H9 (cell line): ENCODE results near the gene LRP1B. TPM values are rescaled to one million over a fixed set of nuclear protein-coding genes. Genes with fewer than 3 reads are reported as not detected.

Experiments
- DNase-seq: peaks from one replicate; pipeline ENCODE4 v3.0.0-alpha.2; 2017
- H2AFZ ChIP-seq: one replicate; pipeline ENCODE4 v1.6.1; 2013; ENCODE audit warnings: mild to moderate bottlenecking, low read length, control low read depth, moderate library complexity
- H2AK5ac ChIP-seq: 2 replicates; pipeline ENCODE4 v1.6.1; 2013; ENCODE audit warnings: low read length, control low read depth, mixed read lengths; ENCODE audit not compliant: insufficient read length
- H2BK120ac ChIP-seq: one replicate; pipeline ENCODE4 v1.6.1; 2013; ENCODE audit warnings: low read depth, mild to moderate bottlenecking, low read length, control low read depth, inconsistent platforms; ENCODE audit not compliant: poor library complexity, severe bottlenecking
- H2BK12ac ChIP-seq: 2 replicates; pipeline ENCODE4 v1.6.1; 2013; ENCODE audit warnings: low read length, control low read depth, mixed read lengths, low read depth; ENCODE audit not compliant: insufficient read length
- H2BK15ac ChIP-seq: 2 replicates; pipeline ENCODE4 v1.6.1; 2013; ENCODE audit warnings: low read depth, low read length, control low read depth
- H2BK20ac ChIP-seq: one replicate; pipeline ENCODE4 v1.6.1; 2013; ENCODE audit warnings: low read depth, mild to moderate bottlenecking, low read length, control low read depth, inconsistent platforms; ENCODE audit not compliant: poor library complexity, severe bottlenecking
- H2BK5ac ChIP-seq: 2 replicates; pipeline ENCODE4 v1.6.1; 2013; ENCODE audit warnings: low read length, control low read depth, mixed read lengths; ENCODE audit not compliant: insufficient read length
- H3K14ac ChIP-seq: 2 replicates; pipeline ENCODE4 v1.6.1; 2013; ENCODE audit warnings: low read length, control low read depth; ENCODE audit not compliant: insufficient read depth
- H3K18ac ChIP-seq: 2 replicates; pipeline ENCODE4 v1.6.1; 2013; ENCODE audit warnings: low read depth, mild to moderate bottlenecking, mixed read lengths, low read length, control low read depth; ENCODE audit not compliant: insufficient read length
- H3K23ac ChIP-seq: 2 replicates; pipeline ENCODE4 v1.6.1; 2013; ENCODE audit warnings: low read length, control low read depth, mixed read lengths, low read depth; ENCODE audit not compliant: insufficient read length
- H3K23me2 ChIP-seq: 2 replicates; pipeline ENCODE4 v1.6.1; 2013; ENCODE audit warnings: low read depth, mild to moderate bottlenecking, mixed read lengths, low read length, control low read depth; ENCODE audit not compliant: insufficient read length, poor library complexity, severe bottlenecking
- H3K27ac ChIP-seq: 2 replicates; pipeline ENCODE4 v1.5.1; 2013; ENCODE audit warnings: low read length, control low read depth, mixed read lengths, low read depth; ENCODE audit not compliant: insufficient read length
- H3K27me3 ChIP-seq: 2 replicates; pipeline ENCODE4 v1.6.1; 2013; ENCODE audit warnings: low read length, control low read depth, inconsistent platforms; ENCODE audit not compliant: insufficient read depth
- H3K4ac ChIP-seq: 2 replicates; pipeline ENCODE4 v1.6.1; 2013; ENCODE audit warnings: low read depth, mild to moderate bottlenecking, control low read depth, inconsistent platforms, low read length, moderate library complexity
- H3K4me1 ChIP-seq: 2 replicates; pipeline ENCODE4 v1.6.1; 2013; ENCODE audit warnings: low read length, control low read depth, inconsistent platforms; ENCODE audit not compliant: insufficient read depth
- H3K4me2 ChIP-seq: 2 replicates; pipeline ENCODE4 v1.6.1; 2013; ENCODE audit warnings: low read length, control low read depth, mixed read lengths; ENCODE audit not compliant: insufficient read length, insufficient read depth
- H3K56ac ChIP-seq: 2 replicates; pipeline ENCODE4 v1.6.1; 2013; ENCODE audit warnings: low read depth, mild to moderate bottlenecking, mixed read lengths, low read length, control low read depth; ENCODE audit not compliant: insufficient read length
- H3K79me1 ChIP-seq: 2 replicates; pipeline ENCODE4 v1.6.1; 2013; ENCODE audit warnings: low read depth, mild to moderate bottlenecking, moderate library complexity, low read length, control low read depth, inconsistent platforms; ENCODE audit not compliant: insufficient read depth, poor library complexity, severe bottlenecking
- H3K79me2 ChIP-seq: 2 replicates; pipeline ENCODE4 v1.6.1; 2013; ENCODE audit warnings: low read length, control low read depth, inconsistent platforms; ENCODE audit not compliant: insufficient read depth
- H3K9ac ChIP-seq: 2 replicates; pipeline ENCODE4 v1.6.1; 2013; ENCODE audit warnings: low read length, control low read depth, mixed read lengths; ENCODE audit not compliant: insufficient read length; ENCODE audit errors: extremely low read depth
- H3K9me3 ChIP-seq: one replicate; pipeline ENCODE4 v1.6.1; 2013; ENCODE audit warnings: low read depth, low read length, inconsistent platforms; ENCODE audit not compliant: control insufficient read depth
- H3T11ph ChIP-seq: one replicate; pipeline ENCODE4 v1.6.1; 2013; ENCODE audit warnings: mild to moderate bottlenecking, low read length, control low read depth, inconsistent platforms
- H4K20me1 ChIP-seq: one replicate; pipeline ENCODE4 v1.6.1; 2013; ENCODE audit not compliant: control insufficient read depth, insufficient read length, insufficient read depth
- H4K5ac ChIP-seq: 2 replicates; pipeline ENCODE4 v1.6.1; 2013; ENCODE audit warnings: low read depth, mild to moderate bottlenecking, mixed read lengths, low read length, control low read depth; ENCODE audit not compliant: insufficient read length
- H4K8ac ChIP-seq: replicated peaks from 2 replicates; pipeline ENCODE4 v1.6.1; 2013; ENCODE audit warnings: low read length, control low read depth, mixed read lengths, low read depth; ENCODE audit not compliant: insufficient read length
- H4K91ac ChIP-seq: 2 replicates; pipeline ENCODE4 v1.6.1; 2013; ENCODE audit warnings: low read depth, mild to moderate bottlenecking, moderate library complexity, mixed read lengths, low read length, control low read depth; ENCODE audit not compliant: insufficient read length
- H3K27ac Mint-ChIP-seq, 3 experiments: 2 replicates in 2 of 3; 3 replicates in 1 of 3; pipeline ENCODE4 v1.8.0; 2020 to 2021; ENCODE audit warnings: mixed read lengths in 3 of 3, mild to moderate bottlenecking in 1 of 3, moderate library complexity in 1 of 3
- H3K27me3 Mint-ChIP-seq: 2 replicates; pipeline ENCODE4 v1.8.0; 2021; ENCODE audit warnings: low read depth, mild to moderate bottlenecking, moderate library complexity, mixed read lengths
- H3K36me3 Mint-ChIP-seq, 3 experiments: 2 replicates in 2 of 3; 3 replicates in 1 of 3; pipeline ENCODE4 v1.8.0; 2020 to 2021; ENCODE audit warnings: low read depth in 3 of 3, mixed read lengths in 3 of 3; ENCODE audit not compliant: insufficient read depth in 1 of 3
- H3K4me1 Mint-ChIP-seq, 2 experiments: 2 replicates each; pipeline ENCODE4 v1.8.0; 2020; ENCODE audit warnings: mixed read lengths in 2 of 2
- H3K4me3 Mint-ChIP-seq, 2 experiments: 2 replicates in 1 of 2; 3 replicates in 1 of 2; pipeline ENCODE4 v1.8.0; 2020 to 2021; ENCODE audit warnings: mild to moderate bottlenecking in 2 of 2, mixed read lengths in 2 of 2, moderate library complexity in 1 of 2
- H3K9me3 Mint-ChIP-seq, 2 experiments: 2 replicates in 1 of 2; 3 replicates in 1 of 2; pipeline ENCODE4 v1.8.0; 2020; ENCODE audit warnings: mild to moderate bottlenecking in 2 of 2, mixed read lengths in 2 of 2, moderate library complexity in 1 of 2
- CTCF ChIP-seq: fragments of 200-600 bp; sonication (generic); conservative IDR thresholded peaks from 3 replicates; pipeline ENCODE4 v1.8.0; 2021; ENCODE audit warnings: antibody characterized with exemption, mild to moderate bottlenecking
- WGBS: extraction: QIAGEN DNeasy Blood & Tissue Kit; methylation state at CpG from one replicate; pipeline ENCODE4 v1.1.7; 2013; ENCODE audit warnings: missing lambda C conversion rate, low lambda C conversion rate, mixed read lengths; ENCODE audit not compliant: insufficient read length; ENCODE audit errors: extremely low coverage; 5-methylcytosine and 5-hydroxymethylcytosine counted together
- total RNA-seq: library from RNA; stranded (reverse); gene quantifications from 2 replicates; pipeline ENCODE4 v1.2.1, GENCODE V29; 2021

Gene LRP1B
- total RNA-seq, 1 experiment from 2014 or later, result not detected

- H2BK15ac ChIP-seq, result no peak overlapping the region
- H3K14ac ChIP-seq, result no peak overlapping the region
- no peak overlapping the region for H3K23ac ChIP-seq
- no peak overlapping the region for H3K27ac ChIP-seq
- H3K4me2 ChIP-seq, result no peak overlapping the region
- H2BK5ac ChIP-seq, result no peak overlapping the region
- H3K9me3 Mint-ChIP-seq, result no peaks in the 10 kb centered on the region
- no peaks in the 10 kb centered on the region for H3K27me3 Mint-ChIP-seq
- WGBS, result no CpG with 5 or more reads among the region's 2 CpGs
- H4K8ac ChIP-seq, result no peak overlapping the region
- H2BK120ac ChIP-seq, result no peak overlapping the region
- no peaks in the 10 kb centered on the region for H3K23me2 ChIP-seq
- H3K56ac ChIP-seq, result no peak overlapping the region
- no peak overlapping the region for H4K91ac ChIP-seq
- no peaks in the 10 kb centered on the region for H3K9me3 ChIP-seq
- H2BK12ac ChIP-seq, result no peak overlapping the region
- H3K4ac ChIP-seq, result no peak overlapping the region
- no peak overlapping the region for H4K5ac ChIP-seq
- no peak overlapping the region for H3K4me3 Mint-ChIP-seq
- no peak overlapping the region for H2AK5ac ChIP-seq
- no peaks in the 10 kb centered on the region for H3K4me1 Mint-ChIP-seq
- no peak overlapping the region for H3K18ac ChIP-seq
- no peak for DNase-seq
- H2AFZ ChIP-seq, result no peak overlapping the region
- no peak for TF ChIP-seq CTCF
- H2BK20ac ChIP-seq, result no peak overlapping the region
- H3K9ac ChIP-seq, result no peak overlapping the region
- no peak overlapping the region for H3T11ph ChIP-seq
- H3K36me3 Mint-ChIP-seq, result no peaks in the 10 kb centered on the region
- H3K27me3 ChIP-seq, result no peaks in the 10 kb centered on the region
- H3K79me2 ChIP-seq, result no peaks in the 10 kb centered on the region
- no peaks in the 10 kb centered on the region for H4K20me1 ChIP-seq
- no peaks in the 10 kb centered on the region for H3K79me1 ChIP-seq
- no peak overlapping the region for H3K27ac Mint-ChIP-seq
- H3K4me1 ChIP-seq, result no peaks in the 10 kb centered on the region
Measured at GRCh38 chr2:140717481-140717880, 1413.3 kb downstream of the LRP1B start.
